DND-41 (cell line): ENCODE results near the gene SNX10.

Experiments
- ATAC-seq: fragments of 200-7000 bp; cut with Tn5 transposase; 3 replicates; pipeline ENCODE4 v1.9.1; 2021; ENCODE audit warnings: low read depth; ENCODE audit not compliant: insufficient read depth
- DNase-seq: peaks from one replicate; pipeline ENCODE4 v3.0.0-alpha.2; 2020
- H2AFZ ChIP-seq: 2 replicates; pipeline ENCODE4 v1.6.0; 2012; ENCODE audit warnings: low read depth, low read length
- H3K27ac ChIP-seq: 2 replicates; pipeline ENCODE4 v1.5.1; 2012; ENCODE audit warnings: low read length, inconsistent platforms
- H3K27me3 ChIP-seq: fragments of 200-600 bp; sonication (generic); 2 replicates; pipeline ENCODE4 v1.6.0; 2012; ENCODE audit warnings: low read length, mild to moderate bottlenecking, inconsistent platforms; ENCODE audit not compliant: insufficient read depth, poor library complexity
- H3K36me3 ChIP-seq: 2 replicates; pipeline ENCODE4 v1.5.1; 2012; ENCODE audit warnings: low read length, inconsistent platforms; ENCODE audit not compliant: insufficient read depth
- H3K4me1 ChIP-seq: 2 replicates; pipeline ENCODE4 v1.5.1; 2012; ENCODE audit warnings: mild to moderate bottlenecking, low read length; ENCODE audit not compliant: insufficient read depth
- H3K4me2 ChIP-seq: 2 replicates; pipeline ENCODE4 v1.6.0; 2012; ENCODE audit warnings: mild to moderate bottlenecking, moderate library complexity, low read length, inconsistent platforms; ENCODE audit not compliant: insufficient read depth
- H3K4me3 ChIP-seq, 2 experiments: fragments of 200-600 bp in 1 of 2; shearing (Covaris generic) in 1 of 2; 2 replicates each; pipeline ENCODE4 v1.5.1; 2012 to 2016; ENCODE audit warnings: inconsistent platforms in 2 of 2, low read length in 2 of 2, mild to moderate bottlenecking in 2 of 2, low read depth in 1 of 2, moderate library complexity in 1 of 2
- H3K79me2 ChIP-seq: 2 replicates; pipeline ENCODE4 v1.6.0; 2012; ENCODE audit warnings: low read length, inconsistent platforms; ENCODE audit not compliant: insufficient read depth
- H3K9ac ChIP-seq: 2 replicates; pipeline ENCODE4 v1.6.0; 2012; ENCODE audit warnings: low read depth, mild to moderate bottlenecking, inconsistent platforms, low read length, moderate library complexity
- H3K9me3 ChIP-seq: 2 replicates; pipeline ENCODE4 v1.5.1; 2012; ENCODE audit warnings: low read length, moderate library complexity, mild to moderate bottlenecking, inconsistent platforms; ENCODE audit not compliant: insufficient read depth, severe bottlenecking
- H4K20me1 ChIP-seq: 2 replicates; pipeline ENCODE4 v1.6.0; 2012; ENCODE audit warnings: low read length; ENCODE audit not compliant: insufficient read depth
- CTCF ChIP-seq: IDR thresholded peaks from 2 replicates; pipeline ENCODE4 v1.5.1; 2012; ENCODE audit warnings: borderline replicate concordance, low read length, moderate library complexity, mild to moderate bottlenecking; ENCODE audit not compliant: poor library complexity, severe bottlenecking; ENCODE audit errors: extremely low read depth
- EZH2 ChIP-seq: IDR thresholded peaks from 3 replicates; pipeline ENCODE4 v1.6.1; 2012; ENCODE audit warnings: borderline replicate concordance, low read depth, mild to moderate bottlenecking, moderate library complexity, low read length, inconsistent platforms; ENCODE audit not compliant: severe bottlenecking

The SNX10 gene

GRCh38 chr7:26356229-26356628 is 64.6 kb downstream of the SNX10 start:
- DNase-seq (no peak), ATAC-seq (no peak)
- Histone ChIP-seq H3K36me3 (no peaks in the 10 kb centered on the region; the same call in 1 of the 2 replicates), H3K9me3 (no peaks in the 10 kb centered on the region), H3K4me1 (no peaks in the 10 kb centered on the region), H3K4me3 (no peak overlapping the region), H3K79me2 (no peaks in the 10 kb centered on the region), H3K27me3 (no peaks in the 10 kb centered on the region), H3K4me2 (no peak overlapping the region), H4K20me1 (no peaks in the 10 kb centered on the region), H3K9ac (no peak overlapping the region), H2AFZ (no peak overlapping the region), H3K27ac (no peak overlapping the region)
- TF ChIP-seq CTCF, result no peak
- no peak for TF ChIP-seq EZH2

GRCh38 chr7:26356929-26357798 is 65.5 kb downstream of the SNX10 start:
- Histone ChIP-seq H3K4me2 (no peak overlapping the region), H3K79me2 (no peaks in the 10 kb centered on the region), H3K4me1 (no peaks in the 10 kb centered on the region), H3K36me3 (no peaks in the 10 kb centered on the region; the same call in 1 of the 2 replicates), H3K4me3 (no peak overlapping the region), H2AFZ (no peak overlapping the region), H3K27ac (no peak overlapping the region), H3K9ac (no peak overlapping the region), H4K20me1 (no peaks in the 10 kb centered on the region), H3K9me3 (no peaks in the 10 kb centered on the region), H3K27me3 (no peaks in the 10 kb centered on the region)
- TF ChIP-seq CTCF (no peak), EZH2 (no peak)
- no peak for DNase-seq
- no peak for ATAC-seq

GRCh38 chr7:26357799-26358151 is 66.1 kb downstream of the SNX10 start:
- Histone ChIP-seq H3K4me1 (no peaks in the 10 kb centered on the region), H3K79me2 (no peaks in the 10 kb centered on the region), H3K9me3 (no peaks in the 10 kb centered on the region), H3K9ac (no peak overlapping the region), H2AFZ (no peak overlapping the region), H3K36me3 (no peaks in the 10 kb centered on the region; the same call in 1 of the 2 replicates), H3K27me3 (no peaks in the 10 kb centered on the region), H3K4me2 (no peak overlapping the region), H4K20me1 (no peaks in the 10 kb centered on the region), H3K27ac (no peak overlapping the region), H3K4me3 (no peak overlapping the region)
- TF ChIP-seq EZH2 (no peak), CTCF (no peak)
- DNase-seq (no peak), ATAC-seq (no peak)
